HepG2 (cell line): Measurements from ENCODE around the gene KHNYN. TPM values are rescaled to one million over a fixed set of nuclear protein-coding genes. Genes with fewer than 3 reads are reported as not detected.

Experiments
- ATF7 ChIP-seq, 2 experiments: fragments of 450-650 bp in 1 of 2; sonication (generic) in 1 of 2; formaldehyde crosslinking in 1 of 2; IDR thresholded peaks; 2 replicates each; pipeline versions ENCODE4 v1.4.0 to v1.6.1; 2016 to 2020; ENCODE audit warnings: antibody characterized with exemption in 1 of 2, mild to moderate bottlenecking in 1 of 2, missing genetic modification reagents in 1 of 2
- CREB1 ChIP-seq, 2 experiments: fragments of 450-650 bp in 1 of 2; IDR thresholded peaks; 2 replicates each; pipeline ENCODE4 v1.6.1; 2016 to 2017; ENCODE audit warnings: control low read depth in 1 of 2, mild to moderate bottlenecking in 1 of 2, missing compliant biosample characterization in 1 of 2, missing genetic modification characterization in 1 of 2
- DNMT1 ChIP-seq: sonication (generic); formaldehyde crosslinking; IDR thresholded peaks from 2 replicates; pipeline ENCODE4 v1.5.1; 2020; ENCODE audit warnings: mild to moderate bottlenecking, missing genetic modification reagents
- GLI4 ChIP-seq: sonication (generic); formaldehyde crosslinking; IDR thresholded peaks from 2 replicates; pipeline ENCODE4 v1.5.1; 2020; ENCODE audit warnings: missing genetic modification reagents, mild to moderate bottlenecking, moderate library complexity, borderline replicate concordance
- RBM39 ChIP-seq: fragments of 200-400 bp; formaldehyde crosslinking; IDR thresholded peaks from one replicate; pipeline ENCODE4 v1.6.1; 2018; ENCODE audit warnings: antibody characterized with exemption, mild to moderate bottlenecking, low read depth, low read length; ENCODE audit not compliant: poor library complexity, severe bottlenecking
- ZFP90 ChIP-seq: sonication (generic); formaldehyde crosslinking; IDR thresholded peaks from 2 replicates; pipeline ENCODE4 v1.8.0; 2022; ENCODE audit warnings: missing genetic modification reagents, mild to moderate bottlenecking, inconsistent platforms, borderline replicate concordance
- ZNF614 ChIP-seq: IDR thresholded peaks from 2 replicates; pipeline ENCODE4 v1.6.1; 2018; ENCODE audit warnings: missing biosample characterization, missing genetic modification reagents, inconsistent platforms, borderline replicate concordance
- polyA plus RNA-seq, 8 experiments: library from polyadenylated mRNA; depleted of rRNA in 3 of 8; stranded (reverse) in 7 of 8; unstranded in 1 of 8; fragments of >200 nt; fragmentation: Illumina TruSeq in 4 of 8; extraction: Trizol in 4 of 8; gene quantifications; 2 replicates each; pipeline versions ENCODE4 v1.2.1 to v1.2.3, GENCODE V29; 2011 to 2016; ENCODE audit warnings: low read depth in 4 of 8, missing spikeins in 1 of 8, mixed read lengths in 1 of 8; ENCODE audit not compliant: insufficient read depth in 1 of 8
- total RNA-seq, 5 experiments: library from RNA; depleted of rRNA; stranded (reverse); fragments of >200 nt; fragmentation: Illumina TruSeq; extraction: Trizol; gene quantifications; 2 replicates each; pipeline ENCODE4 v1.2.3, GENCODE V29; 2016; ENCODE audit warnings: low read depth in 1 of 5
- TF ChIP-seq, protein P1 (sequence below), 2 experiments: sonication (generic) in 1 of 2; formaldehyde crosslinking in 1 of 2; IDR thresholded peaks; 2 replicates each; pipeline versions ENCODE4 v1.4.0 to v1.6.1; 2016 to 2020; ENCODE audit warnings: borderline replicate concordance in 1 of 2, low read depth in 1 of 2, mild to moderate bottlenecking in 1 of 2, missing genetic modification reagents in 1 of 2
- TF ChIP-seq, protein P2 (sequence below): IDR thresholded peaks from 2 replicates; pipeline ENCODE4 v1.6.1; 2016; ENCODE audit warnings: missing genetic modification reagents, missing compliant biosample characterization
- TF ChIP-seq, protein P3 (sequence below): sonication (generic); formaldehyde crosslinking; IDR thresholded peaks from 2 replicates; pipeline ENCODE4 v1.4.0; 2020; ENCODE audit warnings: mild to moderate bottlenecking, missing genetic modification reagents
- TF ChIP-seq, protein P4 (sequence below), 2 experiments: sonication (generic) in 1 of 2; formaldehyde crosslinking in 1 of 2; IDR thresholded peaks; 2 replicates each; pipeline versions ENCODE4 v1.4.0 to v1.6.1; 2018 to 2020; ENCODE audit warnings: missing genetic modification reagents in 2 of 2, borderline replicate concordance in 1 of 2, low read depth in 1 of 2, mild to moderate bottlenecking in 1 of 2, missing biosample characterization in 1 of 2
- TF ChIP-seq, protein P5 (sequence below): sonication (generic); formaldehyde crosslinking; IDR thresholded peaks from 2 replicates; pipeline ENCODE4 v1.8.0; 2022; ENCODE audit warnings: mild to moderate bottlenecking, missing genetic modification reagents, borderline replicate concordance

Gene KHNYN
- total and polyA plus RNA-seq, 2 of the 13 experiments (the other 11 are each of a cell fraction or from before 2014, with no cell fraction given): 52.8 to 75.7 TPM

DNA sequence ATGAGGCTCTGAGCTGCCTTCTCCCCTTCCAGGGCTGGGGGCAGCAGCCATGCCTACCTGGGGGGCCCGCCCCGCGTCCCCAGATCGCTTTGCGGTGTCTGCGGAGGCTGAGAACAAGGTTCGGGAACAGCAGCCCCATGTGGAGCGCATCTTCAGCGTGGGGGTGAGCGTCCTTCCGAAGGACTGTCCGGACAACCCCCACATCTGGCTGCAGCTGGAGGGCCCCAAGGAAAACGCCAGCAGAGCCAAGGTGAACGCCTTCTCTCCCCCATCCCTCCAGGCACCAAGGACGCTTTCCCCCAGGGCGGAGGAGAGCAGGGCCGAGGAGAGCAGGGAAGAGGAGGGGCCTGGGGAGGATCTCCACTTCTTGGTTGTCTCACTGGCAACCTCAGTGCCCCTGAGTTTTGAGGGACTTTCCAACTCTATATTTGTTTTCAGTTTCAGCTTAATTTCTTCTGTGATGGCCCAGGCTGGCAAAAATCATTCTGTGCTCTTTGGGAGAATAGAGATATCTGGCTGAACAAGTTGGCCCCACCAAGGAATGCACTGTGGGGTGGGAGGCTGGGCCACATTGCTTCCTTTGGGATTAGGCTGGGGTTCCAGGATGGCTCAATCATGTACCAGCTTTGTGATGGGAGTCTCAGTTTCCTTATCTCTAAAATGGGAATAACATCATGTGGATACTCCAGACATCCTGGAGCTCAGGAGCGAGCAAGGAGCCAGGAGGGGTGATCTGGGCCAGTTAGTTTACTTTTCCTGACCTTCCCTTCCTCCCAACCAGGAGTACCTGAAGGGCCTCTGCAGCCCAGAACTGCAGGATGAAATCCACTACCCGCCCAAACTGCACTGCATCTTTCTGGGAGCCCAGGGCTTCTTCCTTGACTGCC lies 1.2 kb downstream of the KHNYN start (continued):
- peak; percentile 71 for TF ChIP-seq RBM39
- TF ChIP-seq ATF7 (IDR thresholded peaks at IDR 0.05): no peak
- peak; percentile 74; the same call in 1 of the 2 replicates for TF ChIP-seq ATF7 (CRISPR knock-in tag; IDR thresholded peaks at IDR 0.05)
- TF ChIP-seq, protein P1, sequence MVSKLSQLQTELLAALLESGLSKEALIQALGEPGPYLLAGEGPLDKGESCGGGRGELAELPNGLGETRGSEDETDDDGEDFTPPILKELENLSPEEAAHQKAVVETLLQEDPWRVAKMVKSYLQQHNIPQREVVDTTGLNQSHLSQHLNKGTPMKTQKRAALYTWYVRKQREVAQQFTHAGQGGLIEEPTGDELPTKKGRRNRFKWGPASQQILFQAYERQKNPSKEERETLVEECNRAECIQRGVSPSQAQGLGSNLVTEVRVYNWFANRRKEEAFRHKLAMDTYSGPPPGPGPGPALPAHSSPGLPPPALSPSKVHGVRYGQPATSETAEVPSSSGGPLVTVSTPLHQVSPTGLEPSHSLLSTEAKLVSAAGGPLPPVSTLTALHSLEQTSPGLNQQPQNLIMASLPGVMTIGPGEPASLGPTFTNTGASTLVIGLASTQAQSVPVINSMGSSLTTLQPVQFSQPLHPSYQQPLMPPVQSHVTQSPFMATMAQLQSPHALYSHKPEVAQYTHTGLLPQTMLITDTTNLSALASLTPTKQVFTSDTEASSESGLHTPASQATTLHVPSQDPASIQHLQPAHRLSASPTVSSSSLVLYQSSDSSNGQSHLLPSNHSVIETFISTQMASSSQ (IDR thresholded peaks at IDR 0.05; ENCODE audit: low read depth): no peak
- TF ChIP-seq, protein P1 (CRISPR knock-in tag; IDR thresholded peaks at IDR 0.05; ENCODE audit: borderline replicate concordance): 0 out of 2 replicates have a peak, but pooled peaks have one; percentile 49
- TF ChIP-seq, protein P2, sequence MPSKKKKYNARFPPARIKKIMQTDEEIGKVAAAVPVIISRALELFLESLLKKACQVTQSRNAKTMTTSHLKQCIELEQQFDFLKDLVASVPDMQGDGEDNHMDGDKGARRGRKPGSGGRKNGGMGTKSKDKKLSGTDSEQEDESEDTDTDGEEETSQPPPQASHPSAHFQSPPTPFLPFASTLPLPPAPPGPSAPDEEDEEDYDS: no peak
- peak; percentile 54; the same call in 1 of the 2 replicates for TF ChIP-seq GLI4 (CRISPR knock-in tag)
- 0 out of 2 replicates have a peak, but pooled peaks have one; percentile 46 for TF ChIP-seq ZFP90 (CRISPR knock-in tag)
- no peak for TF ChIP-seq CREB1 (IDR thresholded peaks at IDR 0.05)
- TF ChIP-seq CREB1 (CRISPR knock-in tag; IDR thresholded peaks at IDR 0.05): no peak
- TF ChIP-seq, protein P3, sequence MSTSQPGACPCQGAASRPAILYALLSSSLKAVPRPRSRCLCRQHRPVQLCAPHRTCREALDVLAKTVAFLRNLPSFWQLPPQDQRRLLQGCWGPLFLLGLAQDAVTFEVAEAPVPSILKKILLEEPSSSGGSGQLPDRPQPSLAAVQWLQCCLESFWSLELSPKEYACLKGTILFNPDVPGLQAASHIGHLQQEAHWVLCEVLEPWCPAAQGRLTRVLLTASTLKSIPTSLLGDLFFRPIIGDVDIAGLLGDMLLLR (CRISPR knock-in tag): peak; percentile 52; the same call in 1 of the 2 replicates
- TF ChIP-seq, protein P4, sequence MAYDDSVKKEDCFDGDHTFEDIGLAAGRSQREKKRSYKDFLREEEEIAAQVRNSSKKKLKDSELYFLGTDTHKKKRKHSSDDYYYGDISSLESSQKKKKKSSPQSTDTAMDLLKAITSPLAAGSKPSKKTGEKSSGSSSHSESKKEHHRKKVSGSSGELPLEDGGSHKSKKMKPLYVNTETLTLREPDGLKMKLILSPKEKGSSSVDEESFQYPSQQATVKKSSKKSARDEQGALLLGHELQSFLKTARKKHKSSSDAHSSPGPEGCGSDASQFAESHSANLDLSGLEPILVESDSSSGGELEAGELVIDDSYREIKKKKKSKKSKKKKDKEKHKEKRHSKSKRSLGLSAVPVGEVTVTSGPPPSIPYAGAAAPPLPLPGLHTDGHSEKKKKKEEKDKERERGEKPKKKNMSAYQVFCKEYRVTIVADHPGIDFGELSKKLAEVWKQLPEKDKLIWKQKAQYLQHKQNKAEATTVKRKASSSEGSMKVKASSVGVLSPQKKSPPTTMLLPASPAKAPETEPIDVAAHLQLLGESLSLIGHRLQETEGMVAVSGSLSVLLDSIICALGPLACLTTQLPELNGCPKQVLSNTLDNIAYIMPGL (CRISPR knock-in tag; IDR thresholded peaks at IDR 0.05; ENCODE audit: borderline replicate concordance in 1 of 2, low read depth in 1 of 2): peak; percentile 4 to 37; a peak in 2 of 4 replicates
- TF ChIP-seq ZNF614 (CRISPR knock-in tag): no peak
- TF ChIP-seq, protein P5, sequence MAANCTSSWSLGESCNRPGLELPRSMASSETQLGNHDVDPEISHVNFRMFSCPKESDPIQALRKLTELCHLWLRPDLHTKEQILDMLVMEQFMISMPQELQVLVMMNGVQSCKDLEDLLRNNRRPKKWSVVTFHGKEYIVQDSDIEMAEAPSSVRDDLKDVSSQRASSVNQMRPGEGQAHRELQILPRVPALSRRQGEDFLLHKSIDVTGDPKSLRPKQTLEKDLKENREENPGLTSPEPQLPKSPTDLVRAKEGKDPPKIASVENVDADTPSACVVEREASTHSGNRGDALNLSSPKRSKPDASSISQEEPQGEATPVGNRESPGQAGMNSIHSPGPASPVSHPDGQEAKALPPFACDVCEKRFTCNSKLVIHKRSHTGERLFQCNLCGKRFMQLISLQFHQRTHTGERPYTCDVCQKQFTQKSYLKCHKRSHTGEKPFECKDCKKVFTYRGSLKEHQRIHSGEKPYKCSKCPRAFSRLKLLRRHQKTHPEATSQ (CRISPR knock-in tag): no peak
- TF ChIP-seq DNMT1: 0 out of 2 replicates have a peak, but pooled peaks have one; percentile 19
